Bone marrow (tissue), 2 donors: Measurements from ENCODE around the gene RBM18.

Source experiments
- DNase-seq, 2 donors: peaks; one replicate each; lab custom pipeline; 2025; lab: John Stamatoyannopoulos, UW

The RBM18 gene

DNA sequence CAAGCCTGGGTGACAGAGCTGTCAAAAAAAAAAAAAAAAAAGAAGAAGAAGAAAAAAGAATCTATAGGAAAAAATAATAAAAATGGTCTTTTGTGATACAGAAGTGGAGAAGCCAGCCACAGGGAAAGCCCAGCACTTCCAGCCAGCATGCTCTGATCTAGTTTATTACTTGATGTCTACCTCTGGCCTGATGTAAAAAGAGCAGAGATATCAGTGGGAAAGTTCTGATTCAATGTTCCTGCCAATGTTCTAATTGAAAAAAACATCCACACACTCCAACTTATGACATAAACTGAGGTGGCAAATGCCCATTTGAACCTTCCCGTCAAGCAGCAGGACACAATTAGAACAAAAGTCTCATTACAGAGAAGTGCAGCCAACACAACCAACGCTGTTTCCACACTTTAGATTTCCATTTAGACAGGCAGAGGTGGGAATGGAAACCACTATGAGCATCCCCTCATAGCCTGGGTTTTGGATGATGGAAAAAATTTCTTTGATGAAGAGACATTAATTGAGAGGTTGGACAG lies 5.7 kb downstream of the RBM18 start:
- DNase-seq: no peak

DNA sequence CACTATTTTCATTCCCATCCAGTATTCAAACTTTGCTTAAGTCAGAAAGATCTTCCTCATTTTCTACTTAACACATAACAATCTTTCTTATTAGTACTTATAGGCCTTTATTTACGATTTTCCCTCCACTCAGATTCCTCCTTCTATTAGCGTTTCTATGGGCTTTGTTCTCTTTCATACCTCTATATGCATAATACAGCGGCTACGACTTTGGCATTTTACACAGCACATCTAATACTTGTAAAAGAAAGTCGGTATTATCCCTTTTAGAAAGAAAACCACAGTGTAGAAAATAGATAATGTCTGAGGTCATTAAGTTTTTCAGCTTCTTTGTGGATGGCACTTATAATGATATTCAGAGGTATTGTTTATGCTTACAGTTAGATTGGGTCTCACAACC lies 8.4 kb downstream of the RBM18 start:
- no peak for DNase-seq

DNA sequence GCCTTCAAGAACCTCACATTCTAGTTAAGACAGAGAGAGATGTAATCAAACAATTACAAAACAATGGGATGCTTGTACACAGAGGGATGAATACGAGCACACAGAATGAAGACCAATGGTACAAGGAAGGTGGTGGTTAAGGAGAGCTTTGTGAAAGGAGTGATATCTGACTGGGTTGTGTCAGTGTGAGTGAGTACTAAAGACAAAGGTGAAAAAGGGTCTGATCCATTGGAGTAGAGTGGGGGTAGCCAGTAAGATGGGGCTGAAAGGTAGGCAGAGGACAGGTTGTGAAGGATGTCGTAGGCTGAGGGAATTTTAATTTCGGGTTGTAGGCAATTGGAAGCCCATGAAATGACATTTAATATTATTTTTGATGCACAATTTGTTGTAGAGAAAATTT lies 9.9 kb downstream of the RBM18 start:
- DNase-seq: no peak

DNA sequence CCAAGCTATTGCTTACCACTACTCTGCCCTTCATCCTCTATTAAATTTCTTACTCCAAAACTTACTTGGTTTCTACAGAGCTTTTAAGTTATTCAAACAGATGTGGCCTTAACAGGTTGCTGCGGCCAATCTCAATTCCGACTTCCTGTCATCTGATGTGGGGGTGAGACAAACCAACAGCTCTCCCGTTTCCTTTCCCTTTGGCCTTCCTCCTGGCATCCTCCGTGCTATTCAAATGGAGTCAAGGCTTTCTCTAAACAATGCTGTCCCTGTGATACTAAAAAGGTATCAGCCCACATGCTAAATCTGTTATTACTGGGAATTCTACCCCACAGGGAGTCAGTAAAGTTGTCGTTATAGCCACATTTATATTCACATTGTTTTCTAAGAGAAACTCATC lies 11.8 kb downstream of the RBM18 start:
- no peak for DNase-seq

DNA sequence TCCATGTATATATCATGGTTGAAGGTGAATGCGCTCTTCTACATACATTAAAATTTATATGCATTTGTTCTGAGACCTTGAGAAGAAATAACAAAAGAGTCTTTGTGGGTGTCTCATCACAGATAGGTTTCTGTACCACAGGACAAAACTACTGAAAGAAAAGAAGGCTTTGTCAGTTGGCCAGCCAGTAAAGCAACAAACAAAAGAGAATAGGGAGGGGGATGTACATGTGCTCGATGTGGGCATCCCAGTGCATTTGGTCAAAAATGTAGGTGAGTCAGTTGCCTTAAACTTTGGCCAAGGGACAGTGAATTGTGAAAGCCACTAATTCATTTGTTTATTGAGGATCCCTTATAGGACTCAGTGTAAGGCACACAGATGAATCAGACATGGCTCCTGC lies 13.3 kb downstream of the RBM18 start:
- no peak for DNase-seq

DNA sequence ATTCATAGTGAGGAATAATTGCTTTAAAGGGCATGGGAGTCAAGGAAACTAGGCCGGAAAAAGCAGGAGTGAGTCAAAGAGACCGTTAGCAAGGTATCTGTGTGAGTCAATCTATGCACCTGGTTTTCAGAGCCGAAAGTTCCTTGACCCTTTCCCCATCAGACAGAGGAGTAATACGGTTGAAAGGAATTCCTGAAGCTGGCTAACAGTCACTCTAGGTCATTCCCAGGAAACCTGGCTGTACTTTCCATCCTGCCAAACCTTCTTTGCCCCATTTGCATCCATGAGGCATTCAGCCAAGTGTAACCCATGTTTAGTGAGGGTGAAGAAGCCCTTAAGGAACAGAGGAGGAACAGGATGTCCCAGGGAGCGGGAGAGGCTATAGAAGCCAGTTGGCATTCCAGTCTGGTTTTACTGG lies 16.2 kb downstream of the RBM18 start:
- no peak for DNase-seq

DNA sequence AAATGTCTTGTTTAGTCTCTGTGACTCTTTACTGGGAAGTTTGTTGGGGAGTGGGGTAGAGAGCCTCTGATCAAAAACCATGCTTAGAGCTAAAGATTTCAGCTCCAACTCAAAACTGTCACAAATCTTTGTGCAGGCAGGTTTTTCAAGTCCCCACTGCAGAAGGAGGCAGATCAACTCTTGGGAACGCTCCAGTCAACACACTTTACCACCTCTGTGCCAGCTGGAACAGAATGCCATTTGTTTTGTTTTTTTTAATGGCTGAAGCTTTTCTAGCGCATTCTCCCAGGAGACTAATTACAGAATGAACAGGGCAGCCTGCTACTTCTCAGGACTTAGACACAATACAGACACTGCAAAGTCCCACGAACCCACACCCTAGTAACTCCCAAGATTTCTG lies 18.0 kb downstream of the RBM18 start:
- DNase-seq: no peak

DNA sequence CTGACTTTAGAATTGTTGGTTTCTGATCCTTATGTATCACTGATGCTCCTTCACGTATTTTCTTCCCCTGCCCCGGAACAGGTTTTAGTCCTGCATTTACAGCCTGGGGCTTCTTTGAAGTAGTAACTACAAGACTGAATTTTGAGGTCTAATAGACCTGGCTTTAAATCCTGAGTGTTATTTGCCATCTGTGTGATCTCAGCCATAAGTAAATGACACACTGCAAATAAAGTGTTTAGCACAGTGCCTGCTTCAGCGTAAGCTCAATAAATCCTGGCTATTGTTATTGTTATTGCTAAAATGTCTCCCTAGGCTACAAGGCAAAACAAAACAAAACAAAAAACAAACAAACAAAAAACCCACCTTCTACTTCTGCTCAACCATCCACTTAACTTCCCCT lies 20.3 kb downstream of the RBM18 start:
- no peak for DNase-seq

DNA sequence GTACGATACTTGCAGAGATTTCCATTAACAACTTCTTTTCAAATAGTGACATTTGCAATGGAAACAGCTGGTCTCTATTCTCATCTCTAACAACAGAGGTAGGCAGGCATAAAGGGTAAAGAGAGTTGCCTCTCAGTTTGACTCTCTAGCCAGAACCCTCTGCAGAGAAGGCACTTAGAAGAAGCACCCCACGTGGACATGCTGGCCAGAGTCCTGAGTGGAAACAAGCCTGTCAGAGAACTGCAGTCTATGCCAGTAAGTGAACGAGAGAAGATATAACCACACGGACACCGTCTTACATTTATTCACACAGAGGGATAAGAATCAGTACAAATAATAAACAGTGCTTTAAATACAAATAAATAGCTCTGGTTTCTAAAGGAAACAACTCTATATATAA lies 24.9 kb downstream of the RBM18 start:
- no peak for DNase-seq

DNA sequence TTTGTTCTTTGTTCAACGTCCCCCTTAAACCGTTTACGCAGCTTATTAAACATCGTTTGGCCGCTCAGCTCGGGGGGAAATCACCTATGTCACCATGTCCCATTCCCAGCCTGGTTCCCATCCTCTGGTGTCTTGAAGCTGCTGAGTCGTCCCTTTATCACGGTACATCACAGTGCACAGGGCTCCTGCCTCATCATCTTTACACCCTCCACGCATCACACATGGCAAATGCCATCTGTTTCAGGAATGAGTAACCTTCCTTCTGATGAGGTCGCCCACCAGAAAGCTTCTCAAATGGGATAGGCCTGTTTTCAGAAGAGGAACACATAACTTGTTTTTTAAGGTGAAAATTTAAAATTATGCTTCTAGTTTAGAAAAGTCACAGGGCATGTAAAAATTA lies 28.0 kb downstream of the RBM18 start:
- DNase-seq: no peak

DNA sequence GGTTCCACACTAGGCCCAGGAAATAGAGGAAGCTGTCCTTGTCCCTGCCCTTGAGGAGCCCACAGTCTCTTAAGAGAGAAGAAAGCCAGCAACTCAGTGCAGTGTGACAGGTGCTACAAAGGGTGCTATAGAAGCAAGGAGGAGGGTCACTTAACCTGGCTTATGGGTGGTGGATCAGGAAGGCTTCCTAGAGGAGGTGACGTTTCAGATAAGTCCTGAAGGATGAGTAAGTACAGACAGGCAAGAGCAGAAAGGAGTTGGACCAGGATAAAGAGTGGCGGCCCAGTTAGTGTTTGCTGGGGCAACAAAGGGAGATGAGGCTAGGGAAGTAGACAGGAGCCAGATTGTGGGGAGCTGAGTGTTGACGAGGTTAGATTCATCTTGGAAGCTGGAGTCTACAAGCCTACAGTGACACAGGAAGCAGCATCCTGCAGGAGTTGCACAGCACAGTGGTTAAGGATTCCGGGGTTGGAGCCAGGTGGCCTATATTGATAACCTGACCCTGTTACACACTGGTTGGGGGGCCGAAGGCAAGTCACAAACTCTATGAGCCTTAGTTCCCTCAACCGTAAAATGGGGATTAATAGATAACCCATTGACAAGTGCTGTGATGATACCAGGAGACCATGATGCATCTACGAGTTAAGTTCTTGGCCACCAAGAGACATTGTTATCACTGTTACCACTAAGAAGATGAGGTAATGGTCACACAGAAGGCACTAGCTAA lies 30.5 kb downstream of the RBM18 start:
- DNase-seq: no peak

DNA sequence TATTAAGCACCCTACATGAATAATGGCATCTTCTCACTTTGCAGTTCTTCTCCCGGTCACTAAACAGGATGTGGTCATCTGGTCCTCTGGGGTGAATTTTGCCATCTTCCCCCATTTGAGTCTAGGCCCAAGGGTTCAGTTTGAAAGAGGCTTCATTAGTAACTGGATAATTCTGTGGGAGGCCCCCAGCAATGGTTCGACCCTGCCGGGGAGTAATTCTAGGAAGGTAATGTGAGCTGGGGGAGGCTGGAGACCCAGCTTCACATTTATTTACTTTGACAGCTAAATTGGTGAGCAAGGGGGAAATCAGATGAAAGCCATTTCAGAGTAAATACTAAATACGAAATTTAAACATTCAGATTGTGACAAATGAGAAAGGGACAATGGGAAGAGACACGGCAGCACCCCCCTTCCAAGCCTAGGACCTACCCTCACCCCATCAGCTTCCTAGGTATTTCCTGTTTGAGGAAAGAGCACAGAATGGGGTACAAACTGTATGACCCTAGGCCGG lies 31.8 kb downstream of the RBM18 start:
- DNase-seq: no peak

DNA sequence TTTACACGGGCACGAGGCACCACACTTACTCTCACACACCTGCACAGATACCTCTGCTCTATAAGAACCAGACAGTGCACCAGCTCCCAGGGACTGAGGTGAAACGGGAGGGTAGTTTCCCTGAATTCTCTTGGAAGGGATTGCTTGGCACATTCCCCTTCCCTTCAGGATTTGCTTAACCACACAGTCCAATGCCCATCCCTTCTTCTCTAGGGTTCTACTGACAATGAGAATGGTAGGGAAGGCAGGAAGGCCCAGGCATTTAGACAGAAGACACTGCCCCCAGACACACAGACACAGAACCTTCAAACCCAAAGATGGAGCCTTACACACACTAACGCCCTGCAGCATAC lies 35.2 kb downstream of the RBM18 start:
- no peak for DNase-seq

DNA sequence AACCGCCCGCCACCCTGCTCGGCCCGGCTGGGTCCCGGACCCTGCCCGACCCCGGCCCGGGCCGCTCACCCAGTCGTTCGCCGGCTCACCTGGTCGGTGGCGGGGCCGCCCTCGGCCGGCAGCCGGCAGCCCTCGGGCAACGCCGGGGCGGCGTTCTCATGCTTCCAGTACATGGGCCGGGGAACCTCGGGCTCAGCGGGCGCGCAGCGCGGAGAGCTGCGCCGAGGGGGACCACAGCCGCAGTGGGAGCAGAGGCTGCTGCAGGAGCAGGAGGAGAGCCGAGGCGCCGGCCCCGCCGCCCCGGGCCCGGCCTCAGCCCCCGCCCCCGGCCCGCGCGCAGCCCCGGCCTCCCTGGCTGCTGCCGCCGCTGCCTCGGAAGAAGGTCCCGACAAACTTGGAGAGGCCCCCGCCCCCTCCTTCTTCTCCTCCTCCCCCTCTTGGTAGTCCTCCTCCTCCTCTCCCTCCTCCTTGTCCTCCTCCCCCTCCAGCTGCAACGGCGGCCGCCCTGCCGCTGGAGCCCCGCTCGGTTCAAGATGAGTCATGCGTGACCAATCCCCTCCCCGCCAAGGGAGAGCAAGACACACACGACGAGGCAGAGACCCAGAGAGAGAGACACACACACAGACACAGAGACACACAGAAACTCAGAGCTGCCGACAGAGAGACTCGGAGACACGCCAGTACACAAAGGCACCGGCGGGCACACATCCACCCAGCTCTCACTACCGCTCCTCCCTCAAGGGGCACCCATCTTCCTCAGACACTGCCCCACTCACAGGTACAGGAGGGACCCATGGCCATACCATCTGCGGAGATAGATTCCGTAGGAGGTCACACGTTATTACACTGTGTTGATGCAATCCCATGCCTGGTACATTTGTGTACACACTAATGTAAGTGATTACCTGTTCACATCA lies 35.8 kb downstream of the RBM18 start, which contains the start of gene LHX6:
TSS of gene LHX6 (minus strand) at position 390 of the 917 bp plus-strand sequence. CDS start at position 173, 217 bp downstream.
- DNase-seq: peak in 1 of 2 donors; percentile 23

DNA sequence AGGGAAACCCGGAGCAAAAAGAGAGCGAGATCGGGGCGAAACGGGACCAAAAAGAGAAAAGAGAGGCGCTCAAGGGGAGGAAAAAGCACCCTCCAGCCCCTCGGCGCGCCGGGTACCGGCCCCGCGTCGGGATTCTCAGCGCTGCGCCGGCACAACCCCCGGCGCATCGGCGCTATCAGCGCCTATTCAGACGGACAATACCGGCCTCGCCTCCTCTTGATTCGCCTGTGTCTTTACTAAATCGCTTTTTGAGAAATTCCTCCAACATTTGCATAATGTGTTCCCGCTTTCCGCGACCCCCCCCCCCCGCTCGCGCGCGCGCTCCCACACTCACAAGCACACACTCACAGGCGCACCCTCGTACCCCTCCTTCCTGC lies 36.5 kb downstream of the RBM18 start:
- peak in 1 of 2 donors; percentile 6 for DNase-seq

DNA sequence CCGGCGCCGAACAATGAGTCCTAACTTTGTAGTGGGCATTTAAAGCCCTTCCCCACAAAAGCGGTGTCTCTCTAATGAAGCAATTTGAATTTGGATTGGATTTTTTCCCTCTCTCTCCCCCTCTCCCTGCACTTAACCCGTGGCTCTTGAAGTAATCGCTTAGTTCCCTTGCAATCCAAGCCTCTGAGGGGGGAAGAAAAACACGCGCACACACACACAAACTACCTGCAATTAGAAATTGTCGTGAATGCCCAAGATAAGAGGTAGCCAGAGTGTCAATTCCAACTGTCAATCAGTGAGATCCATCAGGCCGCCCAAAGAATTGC lies 37.1 kb downstream of the RBM18 start:
- no peak for DNase-seq

DNA sequence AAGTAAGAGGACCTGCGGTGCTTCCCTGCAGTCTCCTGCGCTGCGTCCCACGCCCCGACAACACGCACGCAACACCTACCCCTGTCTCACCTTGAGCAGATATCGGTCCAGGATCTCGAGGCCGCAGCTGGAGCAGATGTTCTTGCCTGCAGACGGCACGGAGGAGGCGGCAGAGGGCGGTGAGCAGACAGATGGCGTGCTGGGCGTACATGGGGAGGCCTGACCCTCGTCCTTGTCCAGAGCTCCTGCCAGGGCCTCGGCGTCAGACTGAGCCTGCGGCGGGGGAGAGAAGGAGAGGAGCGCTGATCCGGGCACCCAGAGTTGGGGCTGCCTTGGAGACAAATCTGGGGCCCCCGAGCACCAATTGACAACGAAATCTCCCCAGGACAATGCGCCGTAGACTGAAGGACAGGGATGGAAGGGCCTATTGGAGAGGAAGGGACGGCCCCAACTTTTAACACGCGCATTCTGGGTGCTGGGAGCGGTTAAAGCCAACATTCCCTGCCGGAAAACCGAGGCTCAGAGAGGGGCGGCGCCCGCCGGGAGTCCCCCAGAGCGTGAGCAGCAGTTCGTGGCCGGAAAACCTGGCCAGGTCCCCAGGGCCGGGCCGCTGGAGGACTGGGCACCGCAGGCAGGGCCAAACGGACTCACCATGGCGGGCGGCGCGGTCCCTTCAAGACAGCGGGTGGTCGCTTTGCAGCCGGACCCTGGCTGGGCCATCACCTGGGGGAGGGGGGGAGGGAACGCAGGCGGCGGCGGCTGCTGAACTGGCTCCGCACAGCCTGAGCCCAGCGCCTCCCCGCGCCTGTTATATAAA lies 37.7 kb downstream of the RBM18 start:
- DNase-seq: no peak

DNA sequence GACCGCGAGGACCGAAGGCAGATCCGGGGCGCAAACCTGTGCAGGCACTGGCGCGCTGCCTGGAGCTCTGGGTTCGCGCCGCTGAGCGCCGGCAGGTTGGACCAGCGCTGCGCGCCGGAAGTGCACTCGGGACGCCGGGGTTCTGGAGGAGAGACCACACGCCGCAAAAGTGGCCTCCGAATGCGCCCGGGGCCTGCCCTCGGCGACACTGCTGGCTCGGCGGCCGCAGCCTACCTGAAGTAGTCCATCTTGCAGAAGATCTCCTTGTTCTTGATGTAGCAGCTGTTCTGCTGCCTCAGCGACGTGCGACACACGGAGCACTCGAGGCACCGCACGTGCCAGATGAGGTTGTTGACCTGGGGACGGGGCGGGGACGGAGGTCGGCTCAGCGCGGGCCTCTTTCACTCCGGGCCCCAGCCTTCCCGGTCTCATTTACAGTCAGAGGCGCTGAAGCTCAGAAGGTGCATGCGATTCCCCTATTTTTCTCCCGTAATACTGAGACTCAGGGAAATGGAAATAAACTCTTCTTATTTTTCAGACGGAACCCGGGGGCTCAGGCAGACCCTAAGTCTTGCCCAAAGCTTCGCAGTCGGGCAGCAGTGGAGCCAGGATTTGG lies 38.4 kb downstream of the RBM18 start:
- no peak for DNase-seq

DNA sequence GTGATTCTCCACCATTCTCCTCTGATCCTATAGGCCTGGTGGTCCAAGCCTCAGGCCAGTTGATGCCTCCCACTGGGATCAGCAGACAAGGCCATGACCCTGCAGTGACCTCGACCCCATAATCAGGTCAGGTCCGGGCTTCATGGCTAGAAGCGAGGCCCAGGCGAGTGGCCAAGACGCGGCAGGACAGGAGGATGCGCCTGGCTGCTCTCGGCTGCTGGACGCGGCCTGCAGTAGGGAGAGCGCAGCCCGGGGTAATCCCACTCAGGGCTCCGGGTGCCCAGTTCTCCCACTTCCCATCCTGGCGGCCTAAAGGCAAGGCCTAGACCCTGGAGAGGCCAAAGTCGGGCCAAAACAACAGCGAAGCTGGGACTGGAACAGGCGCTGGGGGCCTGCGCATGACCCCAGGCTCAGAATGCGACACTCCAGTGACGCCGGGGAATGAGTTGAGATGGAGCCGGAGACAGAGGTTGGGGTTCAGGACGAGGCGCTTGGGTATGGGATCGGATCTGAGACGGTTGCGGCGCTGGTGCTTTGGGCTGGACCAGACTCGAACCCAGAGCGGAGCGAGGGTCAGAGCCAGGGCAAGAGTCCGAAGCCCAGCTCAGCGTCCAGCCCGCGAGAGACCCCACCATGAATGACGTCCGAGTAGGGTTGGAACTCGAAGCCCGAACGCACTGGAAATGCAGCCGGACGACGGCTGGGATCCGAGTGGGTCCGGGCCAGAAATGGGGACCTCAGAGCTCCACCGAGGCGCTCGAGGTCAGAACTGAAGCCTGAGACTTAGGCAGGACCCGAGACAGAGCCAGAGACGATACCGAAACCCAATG lies 39.1 kb downstream of the RBM18 start:
- DNase-seq: no peak

DNA sequence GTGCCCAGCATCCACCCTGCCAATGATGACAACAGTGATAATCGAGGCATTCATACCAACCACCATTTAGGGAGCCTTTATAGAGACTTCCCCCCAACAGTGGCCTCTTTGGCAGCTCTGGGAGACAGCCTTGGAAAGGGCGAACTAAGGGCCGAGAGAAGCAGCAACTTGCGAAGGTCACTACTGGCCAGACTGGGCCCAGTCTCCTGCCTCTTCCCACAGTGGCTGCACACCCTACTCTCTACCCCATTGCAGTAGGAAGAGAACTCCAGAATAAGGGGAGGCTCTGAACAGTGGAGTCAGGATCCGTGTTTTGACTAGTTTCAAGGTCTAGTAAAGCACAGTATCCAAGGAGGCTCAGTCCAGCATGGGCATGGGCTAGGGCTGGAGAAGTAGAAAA lies 41.2 kb downstream of the RBM18 start:
- DNase-seq: no peak

DNA sequence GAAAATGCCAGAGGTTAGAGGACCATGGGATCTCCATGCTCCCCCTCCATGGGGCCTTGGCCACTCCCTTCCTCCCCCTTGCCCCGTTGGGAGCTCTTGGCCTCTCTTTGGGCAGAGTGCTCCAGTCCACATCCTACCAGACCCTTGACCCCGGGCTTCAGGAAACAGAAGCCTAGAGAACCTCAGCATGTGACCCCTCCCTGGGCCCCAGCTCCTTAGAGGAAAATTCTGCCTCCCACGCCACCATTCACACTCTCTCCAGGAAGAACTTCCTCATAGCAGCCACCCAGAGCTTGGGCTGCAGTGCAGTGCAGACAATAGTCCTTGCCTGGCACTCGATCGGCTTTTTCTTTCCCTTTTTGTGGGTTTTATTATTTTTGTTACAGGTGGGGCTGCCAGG lies 41.8 kb downstream of the RBM18 start:
- DNase-seq: no peak
